Stomach (tissue), 9 donors: ENCODE results near the gene TPH1. TPM values are rescaled to one million over a fixed set of nuclear protein-coding genes. Genes with fewer than 3 reads are reported as not detected.
"Not testable (repeated sequence)": the region's sequence is repeated elsewhere in the genome, so short reads cannot be mapped to it uniquely, and the experiment has no call there.

Experiments used
- DNase-seq, 2 donors: peaks; one replicate each; pipeline versions ENCODE4 v3.0.0 to v3.0.0-alpha.2; 2013 to 2019
- H3K27ac ChIP-seq, 5 donors: fragments of 200-600 bp in 4 of 5; sonication (generic) in 4 of 5; one replicate each; pipeline ENCODE4 v1.5.1; 2013 to 2019; ENCODE audit warnings: mild to moderate bottlenecking in 1 of 5, moderate library complexity in 1 of 5
- H3K27me3 ChIP-seq, 3 donors: fragments of 200-600 bp; sonication (generic); one replicate each; pipeline ENCODE4 v1.5.1; 2017 to 2019; ENCODE audit warnings: mixed run types in 1 of 3
- H3K36me3 ChIP-seq, 4 donors: fragments of 200-600 bp; sonication (generic); 1 replicate in 3 of 4; 2 replicates in 1 of 4; pipeline ENCODE4 v1.5.1; 2016 to 2019
- H3K4me1 ChIP-seq, 4 donors: fragments of 200-600 bp; sonication (generic); one replicate each; pipeline ENCODE4 v1.5.1; 2016 to 2019
- H3K4me3 ChIP-seq, 4 donors: fragments of 200-600 bp; sonication (generic) in 3 of 4; one replicate each; pipeline ENCODE4 v1.5.1; 2016 to 2019; ENCODE audit warnings: mild to moderate bottlenecking in 1 of 4
- H3K9me3 ChIP-seq, 4 donors: fragments of 200-600 bp; sonication (generic); one replicate each; pipeline ENCODE4 v1.5.1; 2016 to 2019
- CTCF ChIP-seq, 7 experiments: fragments of 450-650 bp in 4 of 7; fragments of 200-600 bp in 3 of 7; sonication (generic) in 3 of 7; IDR thresholded peaks; one replicate each; pipeline ENCODE4 v1.5.1; 2016 to 2019; ENCODE audit warnings: antibody characterized with exemption in 7 of 7, control low read depth in 2 of 7, mild to moderate bottlenecking in 1 of 7
- EP300 ChIP-seq: sonication (generic); formaldehyde crosslinking; IDR thresholded peaks from one replicate; pipeline ENCODE4 v1.6.1; 2017; ENCODE audit warnings: antibody characterized with exemption
- POLR2A ChIP-seq, 4 donors: fragments of 450-650 bp; IDR thresholded peaks; one replicate each; pipeline ENCODE4 v1.6.1; 2016; ENCODE audit warnings: antibody characterized with exemption in 4 of 4, control low read depth in 2 of 4, mild to moderate bottlenecking in 1 of 4, moderate library complexity in 1 of 4
- POLR2AphosphoS5 ChIP-seq, 3 donors: sonication (generic); formaldehyde crosslinking; IDR thresholded peaks; one replicate each; pipeline ENCODE4 v1.6.1; 2016; ENCODE audit warnings: antibody characterized with exemption in 3 of 3
- WGBS, 5 donors: extraction: QIAGEN DNeasy Blood & Tissue Kit in 3 of 5; methylation state at CpG; one replicate each; pipeline versions ENCODE4 v1.1.5 to v1.1.7; 2013 to 2018; 5-methylcytosine and 5-hydroxymethylcytosine counted together
- intact Hi-C: fragments of 100-400 bp; cut with DNase I; formaldehyde crosslinking; loops from one replicate; pipeline ENCODE4 v1.15.1; 2023; ENCODE audit warnings: low total_unique reads
- polyA plus RNA-seq, 3 donors: library from polyadenylated mRNA; stranded (reverse); fragments of 200-250 nt; gene quantifications; one replicate each; pipeline ENCODE4 v1.2.3, GENCODE V29; 2013
- total RNA-seq, 5 donors: library from RNA; depleted of rRNA; stranded (reverse); fragments of >200 nt; gene quantifications; one replicate each; pipeline versions ENCODE4 v1.1.0 to v1.2.3, GENCODE V29; 2014 to 2016
- donor health status: healthy with polysubstance abuse.
- donor health status: Bipolar disorder and iron deficiency.
- donor health status: healthy.

TPH1 gene
- total and polyA plus RNA-seq, 8 donors: 0.75 to 23.1 (median 3.1) TPM; not detected in 1

GRCh38 chr11:18005376-18006129, 40.5 kb downstream of the TPH1 start:
- 90 to 96% (median 95%) methylated on average over 4 of the region's 4 CpGs for WGBS, 5 donors
- Histone ChIP-seq H3K9me3 (no peaks in the 10 kb centered on the region), H3K4me3 (no peak overlapping the region), H3K36me3 (peaks cover 14 to 73% (median 65%) of the 10 kb centered on the region in 4 donors), H3K27ac (no peak overlapping the region), H3K27me3 (no peaks in the 10 kb centered on the region), H3K4me1 (no peaks in the 10 kb centered on the region)
- no peak for DNase-seq
- TF ChIP-seq CTCF (IDR thresholded peaks at IDR 0.05): no peak
- no peak for TF ChIP-seq POLR2A (IDR thresholded peaks at IDR 0.05)
- TF ChIP-seq POLR2AphosphoS5 (IDR thresholded peaks at IDR 0.05): no peak
- no peak for TF ChIP-seq EP300
- intact Hi-C loops: no loop called here

- intact Hi-C loops: no loop called here
- TF ChIP-seq POLR2A (IDR thresholded peaks at IDR 0.05) (no peak), CTCF (IDR thresholded peaks at IDR 0.05) (no peak), POLR2AphosphoS5 (IDR thresholded peaks at IDR 0.05) (no peak), EP300 (no peak)
- Histone ChIP-seq H3K4me3 (no peak overlapping the region), H3K9me3 (no peaks in the 10 kb centered on the region), H3K27ac (no peak overlapping the region), H3K36me3 (peaks cover 25 to 100% (median 94%) of the 10 kb centered on the region in 4 donors), H3K4me1 (no peaks in the 10 kb centered on the region), H3K27me3 (no peaks in the 10 kb centered on the region)
- DNase-seq: no peak
- WGBS, 5 donors: 61 to 82% (median 70%) methylated on average over 2 of the region's 2 CpGs
Measured at GRCh38 chr11:18001191-18001590, 44.9 kb downstream of the TPH1 start.

- Histone ChIP-seq H3K27me3 (no peaks in the 10 kb centered on the region), H3K4me1 (no peaks in the 10 kb centered on the region), H3K27ac (no peak overlapping the region), H3K36me3 (peaks cover 22 to 100% (median 94%) of the 10 kb centered on the region in 4 donors), H3K9me3 (no peaks in the 10 kb centered on the region), H3K4me3 (no peak overlapping the region)
- TF ChIP-seq EP300: no peak
- TF ChIP-seq POLR2A (IDR thresholded peaks at IDR 0.05): no peak
- no peak for TF ChIP-seq CTCF (IDR thresholded peaks at IDR 0.05)
- TF ChIP-seq POLR2AphosphoS5 (IDR thresholded peaks at IDR 0.05): no peak
- WGBS, 5 donors: 92 to 100% (median 95%) methylated on average over 1 of the region's 1 CpG
- intact Hi-C loops: no loop called here
- DNase-seq: no peak
Measured at GRCh38 chr11:18000760-18001159, 45.3 kb downstream of the TPH1 start.

- H3K27me3 ChIP-seq, DNase-seq, H3K27ac ChIP-seq, H3K4me3 ChIP-seq, H3K9me3 ChIP-seq, intact Hi-C loops, H3K4me1 ChIP-seq: not testable (repeated sequence)
- peaks cover 26 to 100% (median 94%) of the 10 kb centered on the region in 4 donors for H3K36me3 ChIP-seq
- 97 to 99% (median 97%) methylated on average over 4 of the region's 4 CpGs for WGBS, 5 donors
Measured at GRCh38 chr11:18000128-18000527, 45.9 kb downstream of the TPH1 start.

Other genes with a start within 250 kb of the TPH1 start
- 100 to 1,000 TPM in 1 of 5 donors, 10 to 100 TPM in 2, 1 to 10 TPM in 1, not detected in 1; 9.3 to 158 (median 20.5) TPM for gene SERGEF, start 33.2 kb downstream of the TPH1 start, total RNA-seq
- 100 to 1,000 TPM in 1 of 3 donors, 10 to 100 TPM in 2; 73.5 to 101 (median 86.0) TPM for gene SERGEF, start 33.2 kb downstream of the TPH1 start, polyA plus RNA-seq
- gene SAAL1, start 59.8 kb upstream of the TPH1 start, total RNA-seq: 10 to 100 TPM in 2 of 5 donors, 1 to 10 TPM in 3; 2.0 to 20.2 (median 5.8) TPM
- 10 to 100 TPM; 10.1 to 11.9 (median 11.5) TPM for gene SAAL1, start 59.8 kb upstream of the TPH1 start, polyA plus RNA-seq
- not detected for gene MRGPRX3, start 86.3 kb upstream of the TPH1 start, total RNA-seq
- 1 to 10 TPM in 1 of 3 donors, not detected in 2; 1.2 TPM for gene MRGPRX3, start 86.3 kb upstream of the TPH1 start, polyA plus RNA-seq
- gene MRGPRX4, start 126.6 kb upstream of the TPH1 start, total RNA-seq: not detected
- gene MRGPRX4, start 126.6 kb upstream of the TPH1 start, polyA plus RNA-seq: not detected
- gene SAA4, start 190.5 kb upstream of the TPH1 start, total RNA-seq: not detected
- gene SAA4, start 190.5 kb upstream of the TPH1 start, polyA plus RNA-seq: 1 to 10 TPM in 1 of 3 donors, not detected in 2; 1.6 TPM
- gene SAA2, start 202.4 kb upstream of the TPH1 start, total RNA-seq: 10 to 100 TPM in 1 of 5 donors, 1 to 10 TPM in 2, not detected in 2; 2.7 to 60.7 (median 5.2) TPM
- gene SAA2, start 202.4 kb upstream of the TPH1 start, polyA plus RNA-seq: 10 to 100 TPM in 2 of 3 donors, 1 to 10 TPM in 1; 6.3 to 98.2 (median 42.1) TPM
- gene SAA1, start 220.0 kb upstream of the TPH1 start, total RNA-seq: 10 to 100 TPM in 1 of 5 donors, 1 to 10 TPM in 1, not detected in 3; 2.7 to 13.9 TPM
- 100 to 1,000 TPM in 2 of 3 donors, 10 to 100 TPM in 1; 27.5 to 289 (median 171) TPM for gene SAA1, start 220.0 kb upstream of the TPH1 start, polyA plus RNA-seq